Measurements from ENCODE around the gene MAGEA10. TPM values are rescaled to one million over a fixed set of nuclear protein-coding genes. Genes with fewer than 3 reads are reported as not detected.
"Not testable (repeated sequence)": the region's sequence is repeated elsewhere in the genome, so short reads cannot be mapped to it uniquely, and the experiment has no call there.

MAGEA10 gene
- under 1 TPM in 2 of 8 experiments, not detected in 6; 0.08 to 0.42 TPM for total RNA-seq

DNA sequence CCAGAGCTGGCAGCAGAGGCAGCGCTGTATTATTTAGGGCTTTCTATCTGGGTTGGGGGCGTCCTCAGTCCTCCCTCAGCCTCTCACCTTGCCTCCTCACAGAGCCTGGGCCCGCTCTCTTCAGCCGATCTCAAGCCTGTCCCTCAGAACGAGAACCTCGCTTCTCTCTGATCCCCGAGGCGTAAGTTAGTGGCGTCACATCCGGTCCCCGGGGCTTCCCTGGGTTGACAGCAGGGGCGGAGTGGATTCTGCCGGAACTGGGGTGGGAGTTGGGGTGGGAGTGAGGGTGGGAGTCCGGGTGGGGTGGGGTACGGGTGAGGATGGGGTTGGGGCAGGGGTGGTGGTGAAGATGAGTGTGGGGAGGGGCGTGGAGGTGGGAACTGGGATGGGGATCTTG, at the start of gene MAGEA10:
Gene MAGEA10 (minus strand): TSS at position 190 of the 397 bp plus-strand sequence. CDS start 2,957 bp downstream, outside the sequence.
- Histone ChIP-seq H3K4me1 (replicated peaks in 1 of 2) (no peaks in the 10 kb centered on the region), H3K4me3 (no peak within 1 kb of the TSS), H3K27ac (no peak within 1 kb of the TSS)
- WGBS, 10 experiments, result 77% methylated on average over 5 of the region's 16 CpGs; no CpG with 5 or more reads in 9 of the 10 experiments
- ATAC-seq (replicated peaks in 6 of 8), result no peak
- in situ Hi-C loops (cut with MboI; ENCODE audit: low pct_unique_long_range_greater_than_20kb in 2 of 9, low sequenced_read_pairs in 9 of 9, unreplicated experiment in 9 of 9), result no loop called here

DNA sequence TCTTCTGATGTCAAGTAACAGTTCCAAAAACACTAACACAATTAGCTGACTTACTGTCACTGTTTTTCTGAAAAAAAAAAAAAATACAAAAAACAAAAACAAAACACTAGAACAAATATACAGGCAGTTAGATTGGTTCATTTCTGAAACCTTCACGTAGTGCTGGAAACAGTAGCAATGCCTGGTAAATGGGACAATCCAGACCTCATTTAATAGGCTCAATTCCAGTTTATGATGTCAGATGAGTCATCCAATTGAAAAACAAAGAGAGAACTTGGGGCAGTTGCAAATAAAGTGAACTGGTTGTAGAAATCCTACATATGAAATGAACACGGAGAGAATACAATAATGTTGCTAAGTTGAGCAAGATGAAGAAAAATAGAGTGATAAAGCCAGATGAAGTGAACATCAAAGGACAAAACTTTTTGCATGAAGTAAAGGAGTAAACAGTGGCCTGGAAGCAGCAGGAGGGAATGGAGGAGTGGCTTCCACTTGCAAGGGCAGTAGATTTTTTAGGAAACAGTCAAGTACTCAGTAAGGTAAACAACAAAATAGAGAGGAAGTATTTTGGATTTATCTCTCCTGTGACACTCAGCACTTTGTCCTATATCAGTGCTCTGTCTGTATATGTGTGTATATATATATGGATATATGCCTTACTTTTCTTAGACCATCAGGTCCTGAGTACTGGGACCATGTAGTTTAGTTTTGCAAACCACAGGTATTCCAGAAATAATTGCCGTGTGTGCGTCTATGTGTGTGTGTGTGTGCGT, 39.3 kb upstream of the MAGEA10 start:
- no peaks in the 10 kb centered on the region for H3K4me1 ChIP-seq (replicated peaks in 1 of 2)
- no peak for ATAC-seq (replicated peaks in 6 of 8)
- no peak overlapping the region for H3K4me3 ChIP-seq
- in situ Hi-C loops (cut with MboI; ENCODE audit: low pct_unique_long_range_greater_than_20kb in 2 of 9, low sequenced_read_pairs in 9 of 9, unreplicated experiment in 9 of 9), result no loop called here
- WGBS, 10 experiments, result 0 to 89% (median 62%) methylated on average over 1 to 5 of the region's 5 CpGs; no CpG with 5 or more reads in 1 of the 10 experiments
- H3K27ac ChIP-seq, result no peak overlapping the region

DNA sequence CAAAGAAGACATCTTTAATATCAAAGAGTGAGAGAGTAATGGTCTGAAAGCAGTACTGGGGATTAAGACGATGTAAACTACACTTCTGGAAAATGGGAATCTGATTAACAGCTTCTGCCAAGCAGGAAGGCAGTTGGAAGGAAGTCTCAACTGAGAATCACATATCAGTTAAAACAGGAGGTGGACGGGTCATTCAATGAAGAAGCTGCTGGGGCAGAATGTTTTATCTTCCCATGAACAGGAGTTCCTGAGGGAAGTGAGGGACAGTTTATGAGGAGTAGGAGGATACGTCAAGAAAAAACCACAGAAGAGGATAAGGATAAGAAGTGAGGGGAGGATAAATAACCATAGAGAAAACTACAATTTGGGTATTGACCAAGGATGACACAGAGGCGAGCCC, 38.7 kb upstream of the MAGEA10 start:
- in situ Hi-C loops (cut with MboI; ENCODE audit: low pct_unique_long_range_greater_than_20kb in 2 of 9, low sequenced_read_pairs in 9 of 9, unreplicated experiment in 9 of 9), result no loop called here
- no peak for ATAC-seq (replicated peaks in 6 of 8)

DNA sequence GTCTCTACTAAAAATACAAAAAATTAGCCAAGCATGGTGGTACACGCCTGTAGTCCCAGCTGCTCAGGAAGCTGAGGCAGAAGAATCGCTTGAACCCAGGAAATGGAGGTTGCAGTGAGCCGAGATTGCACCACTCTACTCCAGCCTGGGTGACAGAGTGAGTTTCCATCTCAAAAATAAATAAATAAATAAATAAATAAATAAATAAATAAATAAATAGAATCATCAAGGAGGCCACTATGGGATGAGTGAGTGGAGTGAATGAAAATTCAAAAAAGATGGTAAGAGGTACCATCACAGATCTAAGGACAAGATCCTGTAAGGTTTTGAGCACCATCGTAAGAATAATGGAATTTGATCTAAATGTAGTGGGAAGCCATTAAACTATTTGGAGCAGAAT, 37.5 kb upstream of the MAGEA10 start:
- 17 to 100% (median 32%) methylated on average over 1 to 3 of the region's 4 CpGs; no CpG with 5 or more reads in 7 of the 10 experiments for WGBS, 10 experiments
- not testable (repeated sequence) for ATAC-seq (replicated peaks in 6 of 8)

More for the DNA sequence above, 38.7 kb upstream of the MAGEA10 start:
- WGBS, 10 experiments, result 0 to 100% (median 58%) methylated on average over 1 to 4 of the region's 4 CpGs; no CpG with 5 or more reads in 3 of the 10 experiments
- H3K4me1 ChIP-seq (replicated peaks in 1 of 2), result no peaks in the 10 kb centered on the region
- H3K27ac ChIP-seq, result no peak overlapping the region
- H3K4me3 ChIP-seq, result no peak overlapping the region

DNA sequence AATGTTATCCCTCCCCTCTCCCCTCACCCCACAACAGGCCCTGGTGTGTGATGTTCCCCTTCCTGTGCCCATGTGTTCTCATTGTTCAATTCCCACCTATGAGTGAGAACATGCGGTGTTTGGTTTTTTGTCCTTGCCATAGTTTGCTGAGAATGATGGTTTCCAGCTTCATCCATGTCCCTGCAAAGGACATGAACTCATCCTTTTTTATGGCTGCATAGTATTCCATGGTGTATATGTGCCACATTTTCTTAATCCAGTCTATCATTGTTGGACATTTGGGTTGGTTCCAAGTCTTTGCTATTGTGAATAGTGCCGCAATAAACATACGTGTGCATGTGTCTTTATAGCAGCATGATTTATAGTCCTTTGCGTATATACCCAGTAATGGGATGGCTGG, 35.5 kb upstream of the MAGEA10 start:
- in situ Hi-C loops (cut with MboI; ENCODE audit: low pct_unique_long_range_greater_than_20kb in 2 of 9, low sequenced_read_pairs in 9 of 9, unreplicated experiment in 9 of 9); H3K4me1 ChIP-seq (replicated peaks in 1 of 2); H3K27ac ChIP-seq; H3K4me3 ChIP-seq; ATAC-seq (replicated peaks in 6 of 8): not testable (repeated sequence)
- no CpG with 5 or more reads among the region's 4 CpGs for WGBS, 10 experiments

More for the DNA sequence above, 37.5 kb upstream of the MAGEA10 start:
- H3K27ac ChIP-seq; H3K4me1 ChIP-seq (replicated peaks in 1 of 2); H3K4me3 ChIP-seq; in situ Hi-C loops (cut with MboI; ENCODE audit: low pct_unique_long_range_greater_than_20kb in 2 of 9, low sequenced_read_pairs in 9 of 9, unreplicated experiment in 9 of 9): not testable (repeated sequence)

DNA sequence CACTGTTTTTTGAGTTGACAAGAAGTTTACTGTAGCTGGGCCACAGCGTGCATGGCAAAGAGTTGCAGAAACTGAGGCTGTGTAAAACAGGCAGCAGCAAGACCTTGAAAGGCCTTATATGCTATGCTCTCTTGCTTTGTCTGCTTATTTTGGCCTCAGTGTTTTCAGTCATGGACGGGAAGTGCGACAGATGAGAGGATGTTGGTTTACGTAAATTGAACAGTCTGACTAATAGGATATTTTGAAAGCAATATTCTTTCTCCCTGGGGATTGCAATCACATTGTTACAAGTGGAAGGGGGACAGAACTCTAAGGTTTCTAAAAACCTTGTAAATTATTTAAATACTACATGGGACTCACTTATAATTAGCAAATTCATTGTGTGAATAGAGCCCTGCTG, 32.2 kb upstream of the MAGEA10 start:
- H3K4me3 ChIP-seq, result no peak overlapping the region
- in situ Hi-C loops (cut with MboI; ENCODE audit: low pct_unique_long_range_greater_than_20kb in 2 of 9, low sequenced_read_pairs in 9 of 9, unreplicated experiment in 9 of 9), result no loop called here
- no peaks in the 10 kb centered on the region for H3K4me1 ChIP-seq (replicated peaks in 1 of 2)
- no peak overlapping the region for H3K27ac ChIP-seq
- no peak for ATAC-seq (replicated peaks in 6 of 8)
- WGBS, 10 experiments, result 60 to 100% (median 93%) methylated on average over 1 to 3 of the region's 4 CpGs; no CpG with 5 or more reads in 6 of the 10 experiments

DNA sequence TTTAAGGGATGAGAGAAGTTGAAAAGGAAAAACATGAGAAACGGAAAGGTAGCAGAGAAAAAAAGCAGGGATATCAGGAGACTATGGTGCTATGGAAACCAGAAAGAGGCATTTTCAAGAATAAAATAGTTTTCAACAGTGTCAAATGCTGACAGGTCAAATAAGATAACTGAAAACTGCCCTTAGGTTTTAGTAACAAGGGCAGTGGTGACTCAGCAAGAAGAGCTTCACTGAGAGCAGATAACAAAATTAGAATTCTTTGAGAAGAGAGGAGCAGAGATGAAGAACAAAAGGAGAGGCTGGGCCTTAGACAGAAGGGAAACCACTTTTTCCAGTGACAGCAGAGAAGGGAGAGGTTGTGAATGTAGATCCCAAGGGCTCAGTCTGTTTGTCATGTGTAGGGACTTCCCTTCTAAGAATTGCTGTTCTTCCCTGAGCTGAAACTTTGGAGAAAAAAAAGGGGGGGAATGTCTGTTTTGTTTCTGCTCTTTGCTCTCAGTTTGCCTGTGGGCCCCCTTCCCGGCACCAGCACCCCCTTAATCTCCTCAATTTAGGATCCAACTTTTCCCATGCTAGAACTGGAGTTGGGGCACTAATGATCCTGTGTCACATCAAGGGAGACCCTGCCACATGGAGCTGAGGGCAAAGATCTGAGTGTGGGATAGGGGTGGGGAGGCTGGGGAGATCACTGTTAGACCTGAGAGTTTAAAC, 26.8 kb upstream of the MAGEA10 start:
- H3K4me3 ChIP-seq, result no peak overlapping the region
- in situ Hi-C loops (cut with MboI; ENCODE audit: low pct_unique_long_range_greater_than_20kb in 2 of 9, low sequenced_read_pairs in 9 of 9, unreplicated experiment in 9 of 9), result no loop called here
- 0 to 80% (median 33%) methylated on average over 1 to 2 of the region's 2 CpGs; no CpG with 5 or more reads in 4 of the 10 experiments for WGBS, 10 experiments
- no peak for ATAC-seq (replicated peaks in 6 of 8)
- no peak overlapping the region for H3K27ac ChIP-seq
- H3K4me1 ChIP-seq (replicated peaks in 1 of 2), result no peaks in the 10 kb centered on the region

DNA sequence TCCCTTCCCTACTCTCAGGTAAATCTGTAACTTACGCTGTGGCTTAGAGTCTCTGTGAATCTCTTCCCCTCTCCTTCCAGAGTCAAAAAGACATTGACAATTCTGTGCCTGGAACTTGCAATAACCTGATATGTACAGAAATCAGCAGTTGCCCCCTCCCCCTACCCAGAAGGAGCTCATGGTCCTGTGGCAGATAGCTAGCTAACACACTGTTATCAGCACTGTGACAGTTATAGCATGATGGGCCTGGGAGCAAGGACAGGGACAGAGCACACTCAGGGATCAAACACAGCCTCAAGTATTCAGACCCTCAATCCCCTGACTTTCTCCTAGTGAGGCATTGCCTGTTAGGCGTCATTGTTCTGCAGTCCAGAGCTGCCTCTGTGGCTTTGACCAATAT, 18.7 kb upstream of the MAGEA10 start:
- in situ Hi-C loops (cut with MboI; ENCODE audit: low pct_unique_long_range_greater_than_20kb in 2 of 9, low sequenced_read_pairs in 9 of 9, unreplicated experiment in 9 of 9), result no loop called here
- WGBS, 10 experiments, result 40 to 100% (median 100%) methylated on average over 1 of the region's 2 CpGs; no CpG with 5 or more reads in 7 of the 10 experiments
- Histone ChIP-seq H3K4me1 (replicated peaks in 1 of 2) (no peaks in the 10 kb centered on the region), H3K27ac (no peak overlapping the region), H3K4me3 (no peak overlapping the region)
- ATAC-seq (replicated peaks in 6 of 8), result no peak

DNA sequence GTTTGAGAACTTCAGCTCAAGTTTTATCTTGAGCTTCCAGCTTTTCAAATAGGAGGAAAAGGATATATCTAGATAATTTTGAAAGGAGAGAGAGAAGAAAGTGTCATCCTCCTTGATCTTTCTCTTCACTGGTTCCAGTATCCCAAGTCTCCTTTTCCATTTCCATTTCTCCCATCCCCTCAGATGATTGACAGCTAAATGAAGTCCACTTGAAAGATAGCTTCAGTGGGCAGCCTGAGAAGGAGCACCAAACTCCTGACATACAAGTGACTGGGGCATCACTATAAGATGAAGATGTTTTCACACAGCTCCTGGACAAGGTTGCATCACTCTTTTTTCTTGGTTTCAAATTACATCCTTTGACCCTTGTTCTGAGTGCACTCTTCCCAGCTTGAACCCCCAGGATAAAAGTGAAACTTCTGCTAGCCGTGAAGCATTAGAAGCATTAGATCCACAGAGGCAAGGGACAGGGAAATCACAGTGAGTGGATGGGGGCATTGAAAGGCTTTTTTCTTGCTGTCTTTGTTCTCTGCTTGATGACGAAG, 17.5 kb upstream of the MAGEA10 start:
- Histone ChIP-seq H3K27ac (no peak overlapping the region), H3K4me3 (no peak overlapping the region), H3K4me1 (replicated peaks in 1 of 2) (no peaks in the 10 kb centered on the region)
- in situ Hi-C loops (cut with MboI; ENCODE audit: low pct_unique_long_range_greater_than_20kb in 2 of 9, low sequenced_read_pairs in 9 of 9, unreplicated experiment in 9 of 9), result no loop called here
- WGBS, 10 experiments, result 0 to 33% (median 18%) methylated on average over 1 to 2 of the region's 2 CpGs; no CpG with 5 or more reads in 6 of the 10 experiments
- ATAC-seq (replicated peaks in 6 of 8), result no peak

DNA sequence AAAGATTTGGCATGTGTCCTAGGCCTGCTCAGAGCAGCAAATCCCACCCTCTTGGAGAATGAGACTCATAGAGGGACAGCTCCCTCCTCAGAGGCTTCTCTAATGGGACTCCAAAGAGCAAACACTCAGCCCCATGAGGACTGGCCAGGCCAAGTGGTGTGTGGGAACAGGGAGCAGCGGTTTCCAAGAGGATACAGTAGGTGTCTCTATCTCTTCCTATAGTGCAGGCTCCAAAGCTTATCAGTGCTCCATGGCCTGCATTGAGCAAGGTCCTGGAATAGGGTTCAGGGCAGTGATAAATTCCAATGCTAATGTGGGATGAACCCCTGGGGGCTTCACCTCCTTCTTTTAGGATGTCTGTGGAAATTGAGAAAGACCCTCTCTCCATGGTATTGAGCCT, 15.7 kb upstream of the MAGEA10 start:
- ATAC-seq (replicated peaks in 6 of 8), result no peak
- in situ Hi-C loops (cut with MboI; ENCODE audit: low pct_unique_long_range_greater_than_20kb in 2 of 9, low sequenced_read_pairs in 9 of 9, unreplicated experiment in 9 of 9), result no loop called here
- Histone ChIP-seq H3K4me1 (replicated peaks in 1 of 2) (no peaks in the 10 kb centered on the region), H3K4me3 (no peak overlapping the region), H3K27ac (no peak overlapping the region)
- no CpG with 5 or more reads among the region's 1 CpG for WGBS, 10 experiments

DNA sequence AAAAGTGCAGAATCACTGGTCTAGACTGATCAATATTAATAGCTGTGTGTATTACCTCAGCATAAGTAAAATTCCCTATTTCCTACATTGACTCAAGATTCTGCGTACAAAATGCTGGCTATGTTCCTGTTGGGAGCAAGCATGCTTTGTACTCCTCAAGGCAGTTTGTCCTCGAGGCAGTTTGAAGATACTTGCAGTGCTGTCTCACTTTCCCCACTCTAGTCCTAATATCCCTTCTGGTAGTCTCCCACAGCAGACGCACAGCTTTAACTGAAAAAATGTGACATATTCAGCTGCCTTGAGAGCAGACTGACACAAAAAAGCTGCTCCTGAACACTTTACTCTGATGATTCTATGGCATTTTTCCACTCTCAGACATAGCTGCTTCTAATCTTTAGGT, 12.9 kb upstream of the MAGEA10 start:
- 0 to 90% (median 81%) methylated on average over 1 to 2 of the region's 3 CpGs; no CpG with 5 or more reads in 6 of the 10 experiments for WGBS, 10 experiments
- H3K4me3 ChIP-seq, result no peak overlapping the region
- in situ Hi-C loops (cut with MboI; ENCODE audit: low pct_unique_long_range_greater_than_20kb in 2 of 9, low sequenced_read_pairs in 9 of 9, unreplicated experiment in 9 of 9), result no loop called here
- no peak for ATAC-seq (replicated peaks in 6 of 8)
- no peaks in the 10 kb centered on the region for H3K4me1 ChIP-seq (replicated peaks in 1 of 2)
- H3K27ac ChIP-seq, result no peak overlapping the region

DNA sequence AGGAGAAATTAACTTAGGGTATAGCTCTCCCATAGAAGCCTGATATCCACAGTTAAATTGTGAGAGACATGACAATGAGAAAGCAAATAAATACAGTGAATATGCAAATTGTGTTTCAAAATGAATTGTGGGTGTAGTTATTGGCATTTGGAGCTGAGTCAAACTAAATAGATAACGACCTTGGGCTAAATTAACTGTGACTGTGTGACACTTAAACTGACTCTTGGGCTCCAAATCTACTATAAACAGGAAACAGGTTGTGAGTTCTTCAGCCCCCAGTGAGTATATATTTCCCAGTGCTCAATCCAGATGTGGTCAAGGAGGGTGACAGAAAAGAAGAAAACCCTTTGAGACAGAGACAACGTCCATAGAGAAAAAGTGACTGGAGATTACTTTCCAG, 11.3 kb upstream of the MAGEA10 start:
- no peak overlapping the region for H3K27ac ChIP-seq
- H3K4me1 ChIP-seq (replicated peaks in 1 of 2), result no peaks in the 10 kb centered on the region
- 0 to 40% methylated on average over 1 of the region's 2 CpGs; no CpG with 5 or more reads in 8 of the 10 experiments for WGBS, 10 experiments
- ATAC-seq (replicated peaks in 6 of 8), result no peak
- no peak overlapping the region for H3K4me3 ChIP-seq
- in situ Hi-C loops (cut with MboI; ENCODE audit: low pct_unique_long_range_greater_than_20kb in 2 of 9, low sequenced_read_pairs in 9 of 9, unreplicated experiment in 9 of 9), result no loop called here

DNA sequence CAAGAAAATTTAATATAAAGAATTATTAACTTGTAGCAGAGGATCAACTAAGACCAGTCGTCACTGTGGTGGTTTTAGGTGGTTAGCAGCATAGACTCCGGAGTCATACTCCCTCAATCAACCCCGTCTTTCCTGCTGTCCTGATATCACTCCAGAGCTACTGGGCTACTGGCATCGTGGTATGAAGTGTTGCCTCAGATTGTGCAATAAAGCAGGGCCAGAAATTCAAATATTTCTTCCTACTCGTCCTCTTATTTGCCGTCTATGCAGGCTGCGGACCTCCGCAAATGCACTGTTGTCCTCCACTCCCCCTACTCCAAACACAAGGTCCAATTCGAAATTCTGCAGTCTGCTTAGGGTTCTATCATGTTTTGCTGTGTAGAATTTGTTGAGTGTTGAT, 1.2 kb upstream of the MAGEA10 start:
- no peak overlapping the region for H3K4me3 ChIP-seq
- in situ Hi-C loops (cut with MboI; ENCODE audit: low pct_unique_long_range_greater_than_20kb in 2 of 9, low sequenced_read_pairs in 9 of 9, unreplicated experiment in 9 of 9), result no loop called here
- no peak for ATAC-seq (replicated peaks in 6 of 8)
- no peak overlapping the region for H3K27ac ChIP-seq
- no peaks in the 10 kb centered on the region for H3K4me1 ChIP-seq (replicated peaks in 1 of 2)
- 0 to 90% (median 50%) methylated on average over 1 to 8 of the region's 9 CpGs; no CpG with 5 or more reads in 3 of the 10 experiments for WGBS, 10 experiments

Measured in motor neuron (in vitro differentiated cells).